Measurements from ENCODE around the gene FST.

Gene FST

GRCh38 chr5:53507013-53507412 is 26.6 kb downstream of the FST start:
- no peak for TF ChIP-seq ZNF148 (tag by site-specific recombination; IDR thresholded peaks at IDR 0.05; ENCODE audit: borderline replicate concordance)
- no peak for TF ChIP-seq ZBTB11 (tag by site-specific recombination; conservative IDR thresholded peaks at IDR 0.05; ENCODE audit: low read depth)
- TF ChIP-seq ZNF350 (tag by site-specific recombination; IDR thresholded peaks at IDR 0.05), result no peak
- no peak for TF ChIP-seq ZFP69B (tag by site-specific recombination; IDR thresholded peaks at IDR 0.05)
- no peak for TF ChIP-seq ZNF175 (tag by site-specific recombination; IDR thresholded peaks at IDR 0.05)
- TF ChIP-seq ZNF768 (tag by site-specific recombination; IDR thresholded peaks at IDR 0.05), result no peak
- TF ChIP-seq, protein P1, sequence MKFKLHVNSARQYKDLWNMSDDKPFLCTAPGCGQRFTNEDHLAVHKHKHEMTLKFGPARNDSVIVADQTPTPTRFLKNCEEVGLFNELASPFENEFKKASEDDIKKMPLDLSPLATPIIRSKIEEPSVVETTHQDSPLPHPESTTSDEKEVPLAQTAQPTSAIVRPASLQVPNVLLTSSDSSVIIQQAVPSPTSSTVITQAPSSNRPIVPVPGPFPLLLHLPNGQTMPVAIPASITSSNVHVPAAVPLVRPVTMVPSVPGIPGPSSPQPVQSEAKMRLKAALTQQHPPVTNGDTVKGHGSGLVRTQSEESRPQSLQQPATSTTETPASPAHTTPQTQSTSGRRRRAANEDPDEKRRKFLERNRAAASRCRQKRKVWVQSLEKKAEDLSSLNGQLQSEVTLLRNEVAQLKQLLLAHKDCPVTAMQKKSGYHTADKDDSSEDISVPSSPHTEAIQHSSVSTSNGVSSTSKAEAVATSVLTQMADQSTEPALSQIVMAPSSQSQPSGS (tag by site-specific recombination; IDR thresholded peaks at IDR 0.05; ENCODE audit: low read depth), result no peak
- TF ChIP-seq GFI1B (tag by site-specific recombination; IDR thresholded peaks at IDR 0.05), result no peak
- TF ChIP-seq, protein P2, sequence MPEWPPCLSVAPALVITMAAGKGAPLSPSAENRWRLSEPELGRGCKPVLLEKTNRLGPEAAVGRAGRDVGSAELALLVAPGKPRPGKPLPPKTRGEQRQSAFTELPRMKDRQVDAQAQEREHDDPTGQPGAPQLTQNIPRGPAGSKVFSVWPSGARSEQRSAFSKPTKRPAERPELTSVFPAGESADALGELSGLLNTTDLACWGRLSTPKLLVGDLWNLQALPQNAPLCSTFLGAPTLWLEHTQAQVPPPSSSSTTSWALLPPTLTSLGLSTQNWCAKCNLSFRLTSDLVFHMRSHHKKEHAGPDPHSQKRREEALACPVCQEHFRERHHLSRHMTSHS (tag by site-specific recombination; IDR thresholded peaks at IDR 0.05), result no peak
- no peak for TF ChIP-seq EGR2 (tag by site-specific recombination; IDR thresholded peaks at IDR 0.05; ENCODE audit: low read depth)
- Histone ChIP-seq H3K36me3 (ENCODE audit: control insufficient read depth in 2 of 2, insufficient read depth in 1 of 2, low read length in 2 of 2) (no peaks in the 10 kb centered on the region), H3K4me3 (ENCODE audit: low read depth, low read length) (no peak overlapping the region), H3K9me3 (ENCODE audit: control insufficient read depth, insufficient read depth, low read depth, low read length) (no peaks in the 10 kb centered on the region), H3K4me1 (ENCODE audit: control insufficient read depth, insufficient read depth, low read length) (no peaks in the 10 kb centered on the region), H3K27ac (ENCODE audit: extremely low read depth, low read depth, low read length) (no peak overlapping the region)
- ChIA-PET CTCF (no interaction called here), POLR2A (no interaction called here)

- no peaks in the 10 kb centered on the region for H3K9me3 ChIP-seq (ENCODE audit: control insufficient read depth, insufficient read depth, low read depth, low read length)
- H3K36me3 ChIP-seq (ENCODE audit: control insufficient read depth in 2 of 2, insufficient read depth in 1 of 2, low read length in 2 of 2), result no peaks in the 10 kb centered on the region
- TF ChIP-seq ZNF785 (tag by site-specific recombination; IDR thresholded peaks at IDR 0.05), result no peak
- peak; percentile 95 for TF ChIP-seq ZNF585B (tag by site-specific recombination; IDR thresholded peaks at IDR 0.05)
- peak; percentile 65 for TF ChIP-seq SETDB1 (IDR thresholded peaks at IDR 0.05; ENCODE audit: insufficient read length, low read length)
- TF ChIP-seq TRIM28 (IDR thresholded peaks at IDR 0.05; ENCODE audit: borderline replicate concordance, low read length), result peak; percentile 59; the same call in 1 of the 2 replicates
- no peaks in the 10 kb centered on the region for H3K4me1 ChIP-seq (ENCODE audit: control insufficient read depth, insufficient read depth, low read length)
- ChIA-PET POLR2A (no interaction called here), CTCF (interaction anchor here (0.6 kb wide), 2 partner anchors 35 to 584 kb away, joined by 4 read pairs; no protein-coding TSS in a partner anchor)
- no peak overlapping the region for H3K27ac ChIP-seq (ENCODE audit: extremely low read depth, low read depth, low read length)
- no peak overlapping the region for H3K4me3 ChIP-seq (ENCODE audit: low read depth, low read length)
Measured at GRCh38 chr5:53508125-53508524, 27.7 kb downstream of the FST start.

- Histone ChIP-seq H3K4me1 (ENCODE audit: control insufficient read depth, insufficient read depth, low read length) (peaks cover 2% of the 10 kb centered on the region; the same call in 1 of the 2 replicates), H3K9me3 (ENCODE audit: control insufficient read depth, insufficient read depth, low read depth, low read length) (no peaks in the 10 kb centered on the region), H3K36me3 (ENCODE audit: control insufficient read depth in 2 of 2, insufficient read depth in 1 of 2, low read length in 2 of 2) (no peaks in the 10 kb centered on the region), H3K27ac (ENCODE audit: extremely low read depth, low read depth, low read length) (no peak overlapping the region), H3K4me3 (ENCODE audit: low read depth, low read length) (no peak overlapping the region)
- no peak for TF ChIP-seq ZNF707 (tag by site-specific recombination; IDR thresholded peaks at IDR 0.05)
- POLR2A ChIA-PET, result no interaction called here
- CTCF ChIA-PET, result no interaction called here
Measured at GRCh38 chr5:53512539-53512938, 32.1 kb downstream of the FST start.
